ENCODE measurements around the gene RHBDL1. TPM values are rescaled to one million over a fixed set of nuclear protein-coding genes. Genes with fewer than 3 reads are reported as not detected.

The RHBDL1 gene
- total RNA-seq, 2 donors from 2014 or later = 2.9 to 5.4 TPM

GRCh38 chr16:633336-634050, 42.0 kb upstream of the RHBDL1 start:
- Mint-ChIP-seq H3K9me3 (no peaks in the 10 kb centered on the region), H3K36me3 (ENCODE audit: low read depth) (peaks cover 15% of the 10 kb centered on the region), H3K4me3 (no peak overlapping the region), H3K27ac (no peak overlapping the region), H3K4me1 (peaks cover 6% of the 10 kb centered on the region), H3K27me3 (no peaks in the 10 kb centered on the region)
- ATAC-seq (replicated peaks) = no peak

GRCh38 chr16:634051-634670, 41.3 kb upstream of the RHBDL1 start:
- no peak for ATAC-seq (replicated peaks)
- Mint-ChIP-seq H3K9me3 (no peaks in the 10 kb centered on the region), H3K27me3 (no peaks in the 10 kb centered on the region), H3K36me3 (ENCODE audit: low read depth) (peaks cover 15% of the 10 kb centered on the region), H3K4me1 (peaks cover 6% of the 10 kb centered on the region), H3K27ac (no peak overlapping the region), H3K4me3 (peak overlapping the region; percentile 71)

GRCh38 chr16:634996-635395, 40.5 kb upstream of the RHBDL1 start:
- H3K27ac Mint-ChIP-seq = no peak overlapping the region
- H3K27me3 Mint-ChIP-seq = no peaks in the 10 kb centered on the region
- H3K9me3 Mint-ChIP-seq = no peaks in the 10 kb centered on the region
- H3K36me3 Mint-ChIP-seq (ENCODE audit: low read depth) = peaks cover 15% of the 10 kb centered on the region
- peak overlapping the region; percentile 71 for H3K4me3 Mint-ChIP-seq
- peaks cover 6% of the 10 kb centered on the region for H3K4me1 Mint-ChIP-seq
- ATAC-seq (replicated peaks) = no peak

- Mint-ChIP-seq H3K4me1 (peaks cover 6% of the 10 kb centered on the region), H3K9me3 (no peaks in the 10 kb centered on the region), H3K27ac (no peak overlapping the region), H3K27me3 (no peaks in the 10 kb centered on the region), H3K4me3 (peak overlapping the region; percentile 95), H3K36me3 (ENCODE audit: low read depth) (peaks cover 15% of the 10 kb centered on the region)
- ATAC-seq (replicated peaks) = peak; percentile 1
Measured at GRCh38 chr16:635573-636205, 39.8 kb upstream of the RHBDL1 start.

GRCh38 chr16:636206-637080, 39.0 kb upstream of the RHBDL1 start, which contains the start of gene METTL26:
TSS of gene METTL26 (minus strand) at chr16:636305. CDS start at chr16:636290, 15 bp downstream.
- no peaks in the 10 kb centered on the region for H3K9me3 Mint-ChIP-seq
- no peaks in the 10 kb centered on the region for H3K27me3 Mint-ChIP-seq
- peak; percentile 91 for ATAC-seq (replicated peaks)
- peaks cover 15% of the 10 kb centered on the region for H3K36me3 Mint-ChIP-seq (ENCODE audit: low read depth)
- H3K4me1 Mint-ChIP-seq = peaks cover 6% of the 10 kb centered on the region
- peak within 1 kb of the TSS; percentile 95 for H3K4me3 Mint-ChIP-seq
- peak within 1 kb of the TSS; percentile 100 for H3K27ac Mint-ChIP-seq

- peaks cover 15% of the 10 kb centered on the region for H3K36me3 Mint-ChIP-seq (ENCODE audit: low read depth)
Measured at GRCh38 chr16:637081-638018, 38.1 kb upstream of the RHBDL1 start.

GRCh38 chr16:638034-638543, 37.4 kb upstream of the RHBDL1 start:
- peaks cover 15% of the 10 kb centered on the region for H3K36me3 Mint-ChIP-seq (ENCODE audit: low read depth)
- H3K27ac Mint-ChIP-seq = no peak overlapping the region
- peaks cover 6% of the 10 kb centered on the region for H3K4me1 Mint-ChIP-seq
- H3K27me3 Mint-ChIP-seq = no peaks in the 10 kb centered on the region
- no peak for ATAC-seq (replicated peaks)
- no peaks in the 10 kb centered on the region for H3K9me3 Mint-ChIP-seq
- H3K4me3 Mint-ChIP-seq = no peak overlapping the region

More at GRCh38 chr16:637081-638018, 38.1 kb upstream of the RHBDL1 start:
- peak; percentile 65 for ATAC-seq (replicated peaks)
- Mint-ChIP-seq H3K4me1 (peaks cover 6% of the 10 kb centered on the region), H3K4me3 (peak overlapping the region; percentile 95), H3K27ac (peak overlapping the region; percentile 100), H3K9me3 (no peaks in the 10 kb centered on the region), H3K27me3 (no peaks in the 10 kb centered on the region)

GRCh38 chr16:638836-639235, 36.6 kb upstream of the RHBDL1 start:
- no peak overlapping the region for H3K27ac Mint-ChIP-seq
- no peaks in the 10 kb centered on the region for H3K27me3 Mint-ChIP-seq
- peaks cover 18% of the 10 kb centered on the region for H3K36me3 Mint-ChIP-seq (ENCODE audit: low read depth)
- H3K9me3 Mint-ChIP-seq = no peaks in the 10 kb centered on the region
- no peak overlapping the region for H3K4me3 Mint-ChIP-seq
- peaks cover 6% of the 10 kb centered on the region for H3K4me1 Mint-ChIP-seq
- ATAC-seq (replicated peaks) = no peak

GRCh38 chr16:640614-641013, 34.9 kb upstream of the RHBDL1 start:
- peaks cover 14% of the 10 kb centered on the region for H3K4me1 Mint-ChIP-seq
- peak overlapping the region; percentile 50 for H3K4me3 Mint-ChIP-seq
- no peaks in the 10 kb centered on the region for H3K27me3 Mint-ChIP-seq
- peaks cover 19% of the 10 kb centered on the region for H3K36me3 Mint-ChIP-seq (ENCODE audit: low read depth)
- no peaks in the 10 kb centered on the region for H3K9me3 Mint-ChIP-seq
- no peak overlapping the region for H3K27ac Mint-ChIP-seq
- ATAC-seq (replicated peaks) = no peak

GRCh38 chr16:641326-642188, 33.9 kb upstream of the RHBDL1 start, which contains the start of gene MCRIP2:
TSS of gene MCRIP2 (plus strand) at chr16:641828. CDS start at chr16:641992, 164 bp downstream.
- Mint-ChIP-seq H3K4me1 (peaks cover 11% of the 10 kb centered on the region), H3K9me3 (no peaks in the 10 kb centered on the region), H3K27ac (no peak within 1 kb of the TSS), H3K27me3 (no peaks in the 10 kb centered on the region), H3K36me3 (ENCODE audit: low read depth) (peaks cover 15% of the 10 kb centered on the region), H3K4me3 (peak within 1 kb of the TSS; percentile 72)
- peak; percentile 70 for ATAC-seq (replicated peaks)

- Mint-ChIP-seq H3K36me3 (ENCODE audit: low read depth) (peaks cover 11% of the 10 kb centered on the region), H3K27ac (no peak overlapping the region), H3K27me3 (no peaks in the 10 kb centered on the region), H3K4me1 (peaks cover 8% of the 10 kb centered on the region), H3K4me3 (peak overlapping the region; percentile 72), H3K9me3 (no peaks in the 10 kb centered on the region)
- ATAC-seq (replicated peaks) = peak; percentile 59
Measured at GRCh38 chr16:642189-643049, 33.1 kb upstream of the RHBDL1 start.

- Mint-ChIP-seq H3K27me3 (no peaks in the 10 kb centered on the region), H3K9me3 (no peaks in the 10 kb centered on the region), H3K4me1 (peaks cover 8% of the 10 kb centered on the region), H3K36me3 (ENCODE audit: low read depth) (peaks cover 11% of the 10 kb centered on the region), H3K4me3 (peak overlapping the region; percentile 72), H3K27ac (no peak overlapping the region)
- ATAC-seq (replicated peaks) = no peak
Measured at GRCh38 chr16:643050-643368, 32.5 kb upstream of the RHBDL1 start.
